LNCaP clone FGC (cell line): Measurements from ENCODE around the gene KIF2A.

Experiments
- DNase-seq: peaks from one replicate; pipeline ENCODE4 v3.0.0-alpha.2; 2011; ENCODE audit warnings: low read depth
- H3K4me3 ChIP-seq: 2 replicates; pipeline ENCODE4 v1.5.1; 2011; ENCODE audit warnings: mild to moderate bottlenecking, low read depth, low read length, control low read depth
- CTCF ChIP-seq: IDR thresholded peaks from 2 replicates; pipeline ENCODE4 v1.5.1; 2012; ENCODE audit warnings: mild to moderate bottlenecking; ENCODE audit not compliant: control insufficient read depth, insufficient read depth; ENCODE audit errors: extremely low read depth

Gene KIF2A

GRCh38 chr5:62333250-62333794, 27.3 kb downstream of the KIF2A start:
- no peak for DNase-seq
- no peak for TF ChIP-seq CTCF
- no peak overlapping the region for H3K4me3 ChIP-seq

- no peak for TF ChIP-seq CTCF
- no peak for DNase-seq
- H3K4me3 ChIP-seq: no peak overlapping the region
Observed at GRCh38 chr5:62334082-62334481, 28.1 kb downstream of the KIF2A start.

GRCh38 chr5:62340392-62340791, 34.4 kb downstream of the KIF2A start:
- TF ChIP-seq CTCF: peak; percentile 47
- no peak overlapping the region for H3K4me3 ChIP-seq
- DNase-seq: no peak

- no peak for DNase-seq
- no peak overlapping the region for H3K4me3 ChIP-seq
- no peak for TF ChIP-seq CTCF
Observed at GRCh38 chr5:62340979-62341378, 35.0 kb downstream of the KIF2A start.

GRCh38 chr5:62341783-62342475, 35.9 kb downstream of the KIF2A start:
- no peak overlapping the region for H3K4me3 ChIP-seq
- no peak for TF ChIP-seq CTCF
- DNase-seq: no peak

- no peak for DNase-seq
- no peak overlapping the region for H3K4me3 ChIP-seq
- no peak for TF ChIP-seq CTCF
Observed at GRCh38 chr5:62342476-62342837, 36.5 kb downstream of the KIF2A start.

- no peak overlapping the region for H3K4me3 ChIP-seq
- no peak for DNase-seq
- TF ChIP-seq CTCF: no peak
Observed at GRCh38 chr5:62343428-62343827, 37.4 kb downstream of the KIF2A start.
